ENCODE measurements around the gene MCU. TPM values are rescaled to one million over a fixed set of nuclear protein-coding genes. Genes with fewer than 3 reads are reported as not detected.

The MCU gene
- total RNA-seq, 1 experiment from 2014 or later, result 26.8 TPM

DNA sequence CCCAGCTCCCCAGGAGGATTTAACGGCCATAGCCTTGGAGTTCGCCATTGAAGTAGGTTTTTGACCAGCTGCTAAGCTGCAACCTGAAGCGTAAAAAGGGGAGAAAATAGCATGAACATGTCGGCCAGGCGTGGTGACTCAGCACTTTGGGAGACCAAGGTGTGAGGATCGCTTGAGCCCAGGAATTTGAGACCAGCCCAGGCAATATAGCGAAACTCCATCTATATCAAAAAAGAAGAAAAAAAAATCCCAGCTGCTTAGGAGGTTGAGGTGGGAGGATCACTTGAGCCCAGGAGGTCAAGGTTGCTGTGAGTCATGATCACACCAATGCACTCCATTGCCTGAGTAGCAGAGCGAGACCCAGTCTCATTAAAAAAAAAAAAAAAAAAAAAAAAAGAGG is 32.2 kb upstream of the MCU start (continued):
- no peak for TF ChIP-seq ELF1 (IDR thresholded peaks at IDR 0.05; ENCODE audit: borderline replicate concordance, low read depth)
- no peak for TF ChIP-seq POLR2AphosphoS5 (IDR thresholded peaks at IDR 0.05; ENCODE audit: low read depth, low read length)

DNA sequence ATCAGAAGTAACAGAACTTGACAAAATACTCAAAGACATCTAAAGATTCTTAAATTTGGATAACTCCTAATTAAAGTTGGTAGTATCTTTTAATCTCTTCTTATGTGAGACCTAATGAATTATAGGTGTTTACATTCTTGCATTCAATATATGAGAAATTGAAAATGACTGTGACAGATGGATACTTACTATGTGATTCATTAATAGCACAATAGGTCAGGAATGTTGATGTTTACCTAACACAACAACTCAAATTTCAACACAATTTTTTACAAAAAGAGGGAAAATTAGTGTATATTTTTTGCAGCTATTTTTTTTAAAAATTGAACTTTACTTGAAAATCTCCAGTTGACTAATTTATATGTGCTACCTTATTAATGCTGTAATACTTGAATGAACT is 31.7 kb upstream of the MCU start:
- Histone ChIP-seq H3K9ac (ENCODE audit: low read length) (no peak overlapping the region), H3K4me3 (replicated peaks in 1 of 2; ENCODE audit: low read depth in 1 of 2, low read length in 2 of 2) (no peak overlapping the region), H3K27ac (ENCODE audit: low read depth, low read length) (no peak overlapping the region), H3K79me2 (ENCODE audit: insufficient read depth, low read length) (no peaks in the 10 kb centered on the region), H4K20me1 (ENCODE audit: insufficient read depth) (no peaks in the 10 kb centered on the region), H3K9me3 (ENCODE audit: control insufficient read depth in 1 of 2, insufficient read depth in 1 of 2, low read depth in 1 of 2, low read length in 2 of 2) (no peaks in the 10 kb centered on the region), H3K4me2 (ENCODE audit: low read length) (no peak overlapping the region), H2AFZ (ENCODE audit: low read depth, low read length, poor library complexity, severe bottlenecking) (no peak overlapping the region), H3K36me3 (ENCODE audit: control insufficient read depth in 1 of 2, insufficient read depth in 2 of 2, low read length in 2 of 2) (no peaks in the 10 kb centered on the region), H3K9me2 (ENCODE audit: insufficient read depth) (no peaks in the 10 kb centered on the region), H3K27me3 (ENCODE audit: insufficient read depth, low read length) (no peaks in the 10 kb centered on the region), H3K4me1 (ENCODE audit: control insufficient read depth in 1 of 2, insufficient read depth in 2 of 2, low read length in 2 of 2) (peaks cover 0 to 6% of the 10 kb centered on the region in 2 experiments; a peak in 1 of 4 replicates)
- intact Hi-C loops (cut with micrococcal nuclease), result no loop called here
- CTCF ChIA-PET, result no interaction called here
- ATAC-seq (no peak), DNase-seq (ENCODE audit: low read depth, low spot score) (no peak)
- TF ChIP-seq EZH2phosphoT487 (IDR thresholded peaks at IDR 0.05; ENCODE audit: borderline replicate concordance) (no peak), TCF7L2 (IDR thresholded peaks at IDR 0.05; ENCODE audit: borderline replicate concordance, extremely low read depth, insufficient read depth, insufficient read length) (no peak), SRF (IDR thresholded peaks at IDR 0.05; ENCODE audit: low read depth) (no peak), EZH2 (IDR thresholded peaks at IDR 0.05) (no peak), SP1 (IDR thresholded peaks at IDR 0.05; ENCODE audit: low read depth) (no peak), SIN3A (IDR thresholded peaks at IDR 0.05; ENCODE audit: low read depth) (no peak), JUND (IDR thresholded peaks at IDR 0.05) (no peak), CBX3 (IDR thresholded peaks at IDR 0.05; ENCODE audit: low read depth) (no peak), ZNF274 (IDR thresholded peaks at IDR 0.05; ENCODE audit: low read depth, low read length) (no peak), RAD21 (IDR thresholded peaks at IDR 0.05; ENCODE audit: low read depth) (no peak), ZFX (IDR thresholded peaks at IDR 0.05) (no peak)
- TF ChIP-seq, protein P1, sequence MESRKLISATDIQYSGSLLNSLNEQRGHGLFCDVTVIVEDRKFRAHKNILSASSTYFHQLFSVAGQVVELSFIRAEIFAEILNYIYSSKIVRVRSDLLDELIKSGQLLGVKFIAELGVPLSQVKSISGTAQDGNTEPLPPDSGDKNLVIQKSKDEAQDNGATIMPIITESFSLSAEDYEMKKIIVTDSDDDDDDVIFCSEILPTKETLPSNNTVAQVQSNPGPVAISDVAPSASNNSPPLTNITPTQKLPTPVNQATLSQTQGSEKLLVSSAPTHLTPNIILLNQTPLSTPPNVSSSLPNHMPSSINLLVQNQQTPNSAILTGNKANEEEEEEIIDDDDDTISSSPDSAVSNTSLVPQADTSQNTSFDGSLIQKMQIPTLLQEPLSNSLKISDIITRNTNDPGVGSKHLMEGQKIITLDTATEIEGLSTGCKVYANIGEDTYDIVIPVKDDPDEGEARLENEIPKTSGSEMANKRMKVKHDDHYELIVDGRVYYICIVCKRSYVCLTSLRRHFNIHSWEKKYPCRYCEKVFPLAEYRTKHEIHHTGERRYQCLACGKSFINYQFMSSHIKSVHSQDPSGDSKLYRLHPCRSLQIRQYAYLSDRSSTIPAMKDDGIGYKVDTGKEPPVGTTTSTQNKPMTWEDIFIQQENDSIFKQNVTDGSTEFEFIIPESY (IDR thresholded peaks at IDR 0.05; ENCODE audit: extremely low read depth, insufficient replicate concordance, low read length), result no peak
- TF ChIP-seq, protein P2, sequence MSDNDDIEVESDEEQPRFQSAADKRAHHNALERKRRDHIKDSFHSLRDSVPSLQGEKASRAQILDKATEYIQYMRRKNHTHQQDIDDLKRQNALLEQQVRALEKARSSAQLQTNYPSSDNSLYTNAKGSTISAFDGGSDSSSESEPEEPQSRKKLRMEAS (IDR thresholded peaks at IDR 0.05), result no peak
- TF ChIP-seq, protein P3, sequence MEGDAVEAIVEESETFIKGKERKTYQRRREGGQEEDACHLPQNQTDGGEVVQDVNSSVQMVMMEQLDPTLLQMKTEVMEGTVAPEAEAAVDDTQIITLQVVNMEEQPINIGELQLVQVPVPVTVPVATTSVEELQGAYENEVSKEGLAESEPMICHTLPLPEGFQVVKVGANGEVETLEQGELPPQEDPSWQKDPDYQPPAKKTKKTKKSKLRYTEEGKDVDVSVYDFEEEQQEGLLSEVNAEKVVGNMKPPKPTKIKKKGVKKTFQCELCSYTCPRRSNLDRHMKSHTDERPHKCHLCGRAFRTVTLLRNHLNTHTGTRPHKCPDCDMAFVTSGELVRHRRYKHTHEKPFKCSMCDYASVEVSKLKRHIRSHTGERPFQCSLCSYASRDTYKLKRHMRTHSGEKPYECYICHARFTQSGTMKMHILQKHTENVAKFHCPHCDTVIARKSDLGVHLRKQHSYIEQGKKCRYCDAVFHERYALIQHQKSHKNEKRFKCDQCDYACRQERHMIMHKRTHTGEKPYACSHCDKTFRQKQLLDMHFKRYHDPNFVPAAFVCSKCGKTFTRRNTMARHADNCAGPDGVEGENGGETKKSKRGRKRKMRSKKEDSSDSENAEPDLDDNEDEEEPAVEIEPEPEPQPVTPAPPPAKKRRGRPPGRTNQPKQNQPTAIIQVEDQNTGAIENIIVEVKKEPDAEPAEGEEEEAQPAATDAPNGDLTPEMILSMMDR (IDR thresholded peaks at IDR 0.05 in 2 of 3, conservative IDR thresholded peaks at IDR 0.05 in 1 of 3; ENCODE audit: borderline replicate concordance in 1 of 3, insufficient read depth in 1 of 3, low read depth in 2 of 3, low read length in 2 of 3), result no peak
- TF ChIP-seq, protein P4, sequence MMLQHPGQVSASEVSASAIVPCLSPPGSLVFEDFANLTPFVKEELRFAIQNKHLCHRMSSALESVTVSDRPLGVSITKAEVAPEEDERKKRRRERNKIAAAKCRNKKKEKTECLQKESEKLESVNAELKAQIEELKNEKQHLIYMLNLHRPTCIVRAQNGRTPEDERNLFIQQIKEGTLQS (IDR thresholded peaks at IDR 0.05), result no peak
- RAD21 ChIA-PET (ENCODE audit: low non-redundant PET in 1 of 2, low total read pairs in 2 of 2, uncharacterized antibody in 2 of 2, unreplicated experiment in 2 of 2), result no interaction called here
- POLR2A ChIA-PET, result no interaction called here
- BruUV-seq (replicated peaks), result no TSS peak

Data from HCT116 (cell line).